A549 (cell line): ENCODE results near the gene SPANXD. TPM values are rescaled to one million over a fixed set of nuclear protein-coding genes. Genes with fewer than 3 reads are reported as not detected.

Experiments used
- ATAC-seq, 2 experiments: fragments of 200-7000 bp in 1 of 2; fragments of >200 bp in 1 of 2; cut with Nextera tagmentation in 1 of 2; cut with Tn5 transposase in 1 of 2; 3 replicates each; pipeline versions ENCODE4 v1.8.0 to v1.9.1; 2018 to 2020; ENCODE audit warnings: mild to moderate bottlenecking in 1 of 2, moderate library complexity in 1 of 2
- CTCF ChIA-PET: fragments of 300-600 bp; sonication (Branson Sonifier 250); formaldehyde crosslinking; extraction: SDS; loops from one replicate; lab custom pipeline; 2021; ENCODE audit warnings: antibody characterized with exemption, inconsistent platforms; lab: Yijun Ruan, JAX
- POLR2A ChIA-PET: fragments of 350-600 bp; formaldehyde crosslinking; extraction: SDS; loops from one replicate; lab custom pipeline; 2021; ENCODE audit warnings: antibody characterized with exemption, inconsistent platforms; lab: Yijun Ruan, JAX
- DNase-seq, 2 experiments: peaks; one replicate each; pipeline versions ENCODE4 v3.0.0 to v3.0.0-alpha.2; 2011 to 2016; ENCODE audit warnings: low read depth in 1 of 2, low spot score in 1 of 2
- FAIRE-seq: peaks from 2 replicates; lab custom pipeline; 2011; peaks lifted over from hg19 to GRCh38; lab: Jason Lieb, UNC
- H3K27ac ChIP-seq, 2 experiments: fragments of >200 bp; sonication (Bioruptor Twin); formaldehyde crosslinking; 3 replicates each; pipeline ENCODE4 v1.5.1; 2016 to 2017
- H3K4me1 ChIP-seq: fragments of >200 bp; sonication (Bioruptor Twin); formaldehyde crosslinking; 3 replicates; pipeline ENCODE4 v1.6.1; 2016
- H3K4me2 ChIP-seq: fragments of >200 bp; sonication (Bioruptor Twin); formaldehyde crosslinking; 3 replicates; pipeline ENCODE4 v1.6.1; 2016
- H3K4me3 ChIP-seq: fragments of >200 bp; sonication (Bioruptor Twin); formaldehyde crosslinking; 3 replicates; pipeline ENCODE4 v1.5.1; 2016
- H3K9me3 ChIP-seq: fragments of >200 bp; sonication (Bioruptor Twin); formaldehyde crosslinking; 3 replicates; pipeline ENCODE4 v1.6.1; 2016
- BHLHE40 ChIP-seq: IDR thresholded peaks from 2 replicates; pipeline ENCODE4 v1.6.1; 2012; ENCODE audit warnings: low read depth, low read length, inconsistent platforms
- CEBPB ChIP-seq, 2 experiments: fragments of >200 bp in 1 of 2; sonication (Bioruptor Twin) in 1 of 2; formaldehyde crosslinking in 1 of 2; IDR thresholded peaks; 2 replicates each; pipeline ENCODE4 v1.6.1; 2012 to 2016
- CHD2 ChIP-seq: fragments of 150-350 bp; IDR thresholded peaks from 2 replicates; pipeline ENCODE4 v1.6.1; 2014; ENCODE audit warnings: low read length; ENCODE audit not compliant: partially characterized antibody
- CTCF ChIP-seq: fragments of >200 bp; sonication (Bioruptor Twin); formaldehyde crosslinking; IDR thresholded peaks from 3 replicates; pipeline ENCODE4 v1.5.1; 2016
- EHF ChIP-seq: fragments of 250-450 bp; sonication (Bioruptor Pico); IDR thresholded peaks from 2 replicates; pipeline ENCODE4 v1.5.0; 2020; ENCODE audit warnings: mild to moderate bottlenecking
- ESRRA ChIP-seq: fragments of 150-350 bp; IDR thresholded peaks from 2 replicates; pipeline ENCODE4 v1.6.1; 2014; ENCODE audit warnings: mild to moderate bottlenecking, low read length, borderline replicate concordance
- FOXS1 ChIP-seq: fragments of 250-450 bp; sonication (Bioruptor Pico); IDR thresholded peaks from 2 replicates; pipeline ENCODE4 v1.5.0; 2020; ENCODE audit warnings: mild to moderate bottlenecking, moderate library complexity
- GATA3 ChIP-seq: IDR thresholded peaks from 2 replicates; pipeline ENCODE4 v1.6.1; 2012; ENCODE audit warnings: borderline replicate concordance
- HEYL ChIP-seq: fragments of 250-450 bp; sonication (Bioruptor Pico); IDR thresholded peaks from 2 replicates; pipeline ENCODE4 v1.8.0; 2021; ENCODE audit warnings: mild to moderate bottlenecking, moderate library complexity
- HMGXB4 ChIP-seq: fragments of 250-450 bp; sonication (Bioruptor Pico); IDR thresholded peaks from 2 replicates; pipeline ENCODE4 v1.5.0; 2021; ENCODE audit warnings: mild to moderate bottlenecking, moderate library complexity, borderline replicate concordance
- HOXB13 ChIP-seq: fragments of 250-450 bp; sonication (Bioruptor Pico); IDR thresholded peaks from 2 replicates; pipeline ENCODE4 v1.5.0; 2020; ENCODE audit warnings: low read depth, mild to moderate bottlenecking, moderate library complexity
- HOXB5 ChIP-seq: fragments of 250-450 bp; sonication (Bioruptor Pico); IDR thresholded peaks from 2 replicates; pipeline ENCODE4 v1.5.0; 2020; ENCODE audit warnings: mild to moderate bottlenecking, moderate library complexity
- MAFK ChIP-seq: fragments of 450-650 bp; IDR thresholded peaks from 2 replicates; pipeline ENCODE4 v1.6.1; 2014; ENCODE audit not compliant: partially characterized antibody
- MAZ ChIP-seq: fragments of 150-350 bp; IDR thresholded peaks from 2 replicates; pipeline ENCODE4 v1.6.1; 2014; ENCODE audit warnings: antibody characterized with exemption, low read depth, low read length, borderline replicate concordance
- MYC ChIP-seq: IDR thresholded peaks from 2 replicates; pipeline ENCODE4 v1.6.1; 2012; ENCODE audit warnings: mild to moderate bottlenecking, inconsistent platforms, low read length, improper control_type of control experiment, borderline replicate concordance
- NPAS2 ChIP-seq: fragments of 250-450 bp; sonication (Bioruptor Pico); IDR thresholded peaks from 2 replicates; pipeline ENCODE4 v1.8.0; 2022; ENCODE audit warnings: mild to moderate bottlenecking, moderate library complexity, borderline replicate concordance
- NR3C1 ChIP-seq: fragments of >200 bp; sonication (Bioruptor Twin); formaldehyde crosslinking; IDR thresholded peaks from 3 replicates; pipeline ENCODE4 v1.6.1; 2017
- RARB ChIP-seq: fragments of 250-450 bp; sonication (Bioruptor Pico); IDR thresholded peaks from 2 replicates; pipeline ENCODE4 v1.8.0; 2021; ENCODE audit warnings: mild to moderate bottlenecking, moderate library complexity
- TP53 ChIP-seq: fragments of 250-450 bp; sonication (Bioruptor Pico); IDR thresholded peaks from 2 replicates; pipeline ENCODE4 v1.5.0; 2021; ENCODE audit warnings: mild to moderate bottlenecking, moderate library complexity
- ZC3H11A ChIP-seq: fragments of 450-650 bp; IDR thresholded peaks from 2 replicates; pipeline ENCODE4 v1.6.1; 2014; ENCODE audit warnings: antibody characterized with exemption, mild to moderate bottlenecking
- ZFP36 ChIP-seq: fragments of 450-650 bp; IDR thresholded peaks from 2 replicates; pipeline ENCODE4 v1.6.1; 2014; ENCODE audit warnings: borderline replicate concordance; ENCODE audit not compliant: partially characterized antibody
- ZNF302 ChIP-seq: fragments of 250-450 bp; sonication (Bioruptor Pico); IDR thresholded peaks from 2 replicates; pipeline ENCODE4 v1.9.0; 2021; ENCODE audit warnings: inconsistent platforms, mild to moderate bottlenecking, moderate library complexity
- WGBS: methylation state at CpG from one replicate; pipeline ENCODE4 v1.1.6; 2017; ENCODE audit errors: missing lambda C conversion rate; 5-methylcytosine and 5-hydroxymethylcytosine counted together
- polyA plus RNA-seq, 4 experiments: library from polyadenylated mRNA; depleted of rRNA in 3 of 4; stranded (reverse); fragments of >200 nt; fragmentation: RNase III in 1 of 4; extraction: RNeasy Plus Mini Kit Qiagen cat#74134 plus additional on column Dnase treatment in 1 of 4; gene quantifications; 2 replicates in 3 of 4; 3 replicates in 1 of 4; pipeline ENCODE4 v1.2.3, GENCODE V29; 2011 to 2017
- TF ChIP-seq, protein P1 (sequence below): IDR thresholded peaks from 2 replicates; pipeline ENCODE4 v1.6.1; 2012; ENCODE audit warnings: low read depth, borderline replicate concordance

Gene SPANXD
- polyA plus RNA-seq, 2 of the 4 experiments (the other 2 are of a cell fraction): not detected

DNA sequence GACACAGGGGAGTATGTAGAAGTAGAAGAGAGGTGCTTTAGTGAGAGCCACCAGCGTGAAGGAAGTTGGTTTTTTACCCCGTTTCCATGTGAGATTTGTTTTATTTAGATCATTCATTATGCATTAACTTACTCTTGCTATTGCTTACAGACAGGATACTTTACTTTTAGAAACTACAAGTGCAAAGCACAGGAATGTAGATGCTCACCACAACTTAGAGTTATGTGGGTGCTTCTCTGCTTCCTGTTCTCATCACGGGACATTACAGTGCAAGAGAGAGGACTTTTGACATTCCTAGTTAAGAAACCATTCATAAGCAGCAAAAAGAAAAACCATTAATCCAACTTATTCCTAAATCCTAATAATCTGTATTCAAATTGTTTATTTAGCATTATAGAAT lies 25.6 kb upstream of the SPANXD start:
- FAIRE-seq: no peak
- POLR2A ChIA-PET: no interaction called here

GRCh38 chrX:141714680-141715079 lies 16.1 kb upstream of the SPANXD start:
- TF ChIP-seq HOXB5 (no peak), TP53 (CRISPR knock-in tag) (no peak), HOXB13 (CRISPR knock-in tag) (no peak), NR3C1 (no peak), CTCF (no peak)
- TF ChIP-seq, all 56 proteins: peak for 0
- no peak overlapping the region for H3K4me2 ChIP-seq
- DNase-seq: no peak
- no peaks in the 10 kb centered on the region for H3K9me3 ChIP-seq
- H3K4me3 ChIP-seq: no peak overlapping the region
- no peak for ATAC-seq
- CTCF ChIA-PET: no interaction called here
- POLR2A ChIA-PET: no interaction called here
- 55% methylated on average over 3 of the region's 3 CpGs for WGBS
- no peaks in the 10 kb centered on the region for H3K4me1 ChIP-seq
- peak; percentile 23 for FAIRE-seq
- H3K27ac ChIP-seq: no peak overlapping the region

More for the DNA sequence above, 25.6 kb upstream of the SPANXD start:
- Histone ChIP-seq H3K9me3 (no peaks in the 10 kb centered on the region), H3K4me3 (no peak overlapping the region), H3K4me2 (no peak overlapping the region), H3K27ac (no peak overlapping the region), H3K4me1 (no peaks in the 10 kb centered on the region)
- CTCF ChIA-PET: no interaction called here
- no peak for TF ChIP-seq ESRRA
- no peak for TF ChIP-seq HMGXB4
- no peak for TF ChIP-seq HEYL (CRISPR knock-in tag)
- TF ChIP-seq MAFK: no peak
- no peak for TF ChIP-seq NPAS2 (CRISPR knock-in tag)
- no peak for TF ChIP-seq FOXS1 (CRISPR knock-in tag)
- no peak for TF ChIP-seq BHLHE40
- TF ChIP-seq CHD2: no peak
- DNase-seq: no peak
- no peak for ATAC-seq
- WGBS: 42% methylated on average over 3 of the region's 3 CpGs

- Histone ChIP-seq H3K4me2 (no peak overlapping the region), H3K4me1 (no peaks in the 10 kb centered on the region), H3K27ac (no peak overlapping the region), H3K4me3 (no peak overlapping the region), H3K9me3 (no peaks in the 10 kb centered on the region)
- no peak for TF ChIP-seq MYC
- no peak for TF ChIP-seq MAZ
- no peak for TF ChIP-seq RARB (CRISPR knock-in tag)
- no peak for TF ChIP-seq CEBPB (IDR thresholded peaks at IDR 0.05)
- TF ChIP-seq, protein P1, sequence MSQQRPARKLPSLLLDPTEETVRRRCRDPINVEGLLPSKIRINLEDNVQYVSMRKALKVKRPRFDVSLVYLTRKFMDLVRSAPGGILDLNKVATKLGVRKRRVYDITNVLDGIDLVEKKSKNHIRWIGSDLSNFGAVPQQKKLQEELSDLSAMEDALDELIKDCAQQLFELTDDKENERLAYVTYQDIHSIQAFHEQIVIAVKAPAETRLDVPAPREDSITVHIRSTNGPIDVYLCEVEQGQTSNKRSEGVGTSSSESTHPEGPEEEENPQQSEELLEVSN: no peak
- TF ChIP-seq ZNF302 (CRISPR knock-in tag): no peak
- no peak for TF ChIP-seq ZFP36
- no peak for TF ChIP-seq GATA3
- no peak for TF ChIP-seq BHLHE40
- no peak for TF ChIP-seq ZC3H11A
- no peak for TF ChIP-seq NPAS2 (CRISPR knock-in tag)
- TF ChIP-seq EHF (CRISPR knock-in tag): no peak
- WGBS: 70% methylated on average over 4 of the region's 4 CpGs
- FAIRE-seq (no peak), ATAC-seq (no peak), DNase-seq (no peak)
- ChIA-PET CTCF (no interaction called here), POLR2A (no interaction called here)
Measured at GRCh38 chrX:141701072-141701471, 2.5 kb upstream of the SPANXD start.
